CD4-positive, alpha-beta T cell treated with Interleukin-10 for 1 hour (primary cell): Measurements from ENCODE around the gene BLCAP.
A peak's percentile ranks its signal among the peaks of the same experiment; 100 is the strongest.

Experiments
- DNase-seq: peaks from one replicate; pipeline ENCODE4 v3.0.0-alpha.2; 2020

Gene BLCAP

GRCh38 chr20:37529214-37529967, 1.7 kb upstream of the BLCAP start:
- no peak for DNase-seq

GRCh38 chr20:37528446-37529213, 954 bp upstream of the BLCAP start:
- DNase-seq: no peak

- DNase-seq: no peak
These were observed 638 bp downstream of the BLCAP start for GRCh38 chr20:37526839-37527637.

GRCh38 chr20:37526238-37526838, 1.3 kb downstream of the BLCAP start:
- DNase-seq: no peak

- no peak for DNase-seq
These were observed 1.9 kb downstream of the BLCAP start for GRCh38 chr20:37525810-37526209.

- peak; percentile 20 for DNase-seq
These were observed 2.6 kb downstream of the BLCAP start for GRCh38 chr20:37524859-37525708.

GRCh38 chr20:37523911-37524700, 3.6 kb downstream of the BLCAP start:
- no peak for DNase-seq

GRCh38 chr20:37523012-37523391, 4.7 kb downstream of the BLCAP start:
- DNase-seq: no peak

GRCh38 chr20:37522260-37523011, 5.2 kb downstream of the BLCAP start:
- no peak for DNase-seq

GRCh38 chr20:37521061-37521771, 6.5 kb downstream of the BLCAP start, which contains the start of gene NNAT:
Gene NNAT, plus strand, starts transcription at chr20:37521250. Its CDS starts 82 bp downstream, at chr20:37521332.
- no peak for DNase-seq

GRCh38 chr20:37520419-37520955, 7.2 kb downstream of the BLCAP start:
- DNase-seq: no peak

- no peak for DNase-seq
These were observed 7.9 kb downstream of the BLCAP start for GRCh38 chr20:37519508-37520418.

- DNase-seq: no peak
These were observed 8.8 kb downstream of the BLCAP start for GRCh38 chr20:37518606-37519507.

- DNase-seq: no peak
These were observed 9.6 kb downstream of the BLCAP start for GRCh38 chr20:37518059-37518458.

GRCh38 chr20:37516811-37517750, 10.6 kb downstream of the BLCAP start:
- DNase-seq: no peak

GRCh38 chr20:37515876-37516275, 11.8 kb downstream of the BLCAP start:
- no peak for DNase-seq
